H1 (cell line): ENCODE results near the gene CEP68.

Experiments used
- CHD1 ChIP-seq: IDR thresholded peaks from 2 replicates; pipeline ENCODE4 v1.6.1; 2012; ENCODE audit warnings: low read depth, low read length, improper control_type of control experiment
- EZH2 ChIP-seq: fragments of 200-600 bp; sonication (generic); IDR thresholded peaks from 2 replicates; pipeline ENCODE4 v1.7.1; 2012; ENCODE audit warnings: low read depth, mild to moderate bottlenecking, moderate library complexity, low read length, inconsistent platforms; ENCODE audit not compliant: severe bottlenecking
- JUND ChIP-seq: IDR thresholded peaks from 2 replicates; pipeline ENCODE4 v1.6.1; 2011; ENCODE audit warnings: mild to moderate bottlenecking, improper control_type of control experiment, low read length
- POLR2A ChIP-seq, 2 experiments: IDR thresholded peaks; 1 replicate in 1 of 2; 2 replicates in 1 of 2; pipeline ENCODE4 v1.6.1; 2011; ENCODE audit warnings: low read depth in 2 of 2, low read length in 2 of 2, mild to moderate bottlenecking in 2 of 2; ENCODE audit errors: control extremely low read depth in 1 of 2
- POLR2AphosphoS5 ChIP-seq: IDR thresholded peaks from 2 replicates; pipeline ENCODE4 v1.6.1; 2011; ENCODE audit warnings: low read depth, low read length
- RBBP5 ChIP-seq: IDR thresholded peaks from 2 replicates; pipeline ENCODE4 v1.7.1; 2012; ENCODE audit warnings: low read depth, mild to moderate bottlenecking, inconsistent platforms, low read length, moderate library complexity, borderline replicate concordance
- SAP30 ChIP-seq: fragments of 300-600 bp; sonication (generic); IDR thresholded peaks from 2 replicates; pipeline ENCODE4 v1.7.1; 2012; ENCODE audit warnings: low read length, moderate library complexity, mild to moderate bottlenecking, inconsistent platforms; ENCODE audit not compliant: insufficient read depth, insufficient replicate concordance
- SP1 ChIP-seq: IDR thresholded peaks from 2 replicates; pipeline ENCODE4 v1.6.1; 2011; ENCODE audit warnings: low read depth, low read length
- TCF12 ChIP-seq: IDR thresholded peaks from 2 replicates; pipeline ENCODE4 v1.6.1; 2011; ENCODE audit warnings: low read depth, mild to moderate bottlenecking, low read length
- YY1 ChIP-seq: IDR thresholded peaks from 2 replicates; pipeline ENCODE4 v1.6.1; 2011; ENCODE audit warnings: low read depth, mild to moderate bottlenecking, low read length
- TF ChIP-seq, protein P1 (sequence below), 3 experiments: IDR thresholded peaks; 1 replicate in 2 of 3; 2 replicates in 1 of 3; pipeline versions ENCODE4 v1.5.1 to v1.6.1; 2011; ENCODE audit warnings: low read length in 3 of 3, mild to moderate bottlenecking in 3 of 3, inconsistent platforms in 2 of 3, low read depth in 1 of 3, moderate library complexity in 1 of 3; ENCODE audit not compliant: insufficient read depth in 1 of 3; ENCODE audit errors: control extremely low read depth in 1 of 3

DNA sequence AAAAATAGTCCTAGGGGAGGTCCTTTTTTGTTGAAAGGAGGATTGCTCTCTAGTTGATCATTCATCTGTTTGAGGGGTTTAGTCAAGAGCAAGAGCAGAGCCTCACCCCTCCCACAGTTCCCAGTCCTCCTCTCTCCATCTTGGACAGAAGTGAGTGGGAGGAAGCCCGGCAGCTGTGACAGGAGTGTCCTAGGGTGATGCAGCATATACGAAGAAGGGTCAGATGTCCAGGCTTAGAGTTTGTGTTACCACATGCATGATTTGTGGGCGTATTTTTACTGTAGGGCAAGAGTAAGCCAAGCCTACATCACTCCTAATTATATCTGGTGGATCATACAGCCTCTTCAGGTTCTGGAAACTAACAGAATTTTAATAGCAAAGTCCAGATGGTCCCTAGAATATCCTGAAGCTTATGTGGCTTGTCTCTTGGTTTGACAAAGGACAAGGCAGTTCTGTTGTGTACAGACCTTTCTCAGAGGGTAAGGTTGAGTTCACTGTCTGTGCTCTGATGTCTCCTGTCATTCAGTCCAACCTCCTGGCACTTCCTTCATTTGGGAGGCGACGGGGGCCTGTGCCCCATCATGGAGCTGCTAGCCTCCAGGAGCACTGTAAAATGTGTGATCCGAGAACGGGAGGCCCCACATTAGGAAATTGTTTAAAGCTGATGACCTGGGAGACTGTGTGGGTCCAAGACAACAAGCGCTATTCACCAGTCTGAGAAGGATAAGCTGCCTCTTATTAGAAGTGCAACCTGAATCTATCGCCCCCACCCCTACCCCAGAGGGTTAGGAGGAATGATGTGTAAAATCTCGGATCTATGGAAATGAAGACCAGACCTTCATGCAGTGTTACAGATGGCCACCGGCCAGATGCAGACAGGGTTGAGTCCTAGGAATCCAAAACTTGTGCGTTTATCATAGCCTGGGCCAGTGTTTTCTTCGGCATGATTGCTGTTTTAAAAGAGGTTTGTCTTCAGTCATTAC, 6.9 kb downstream of the CEP68 start:
- TF ChIP-seq SAP30 = no peak
- TF ChIP-seq JUND = no peak
- TF ChIP-seq RBBP5 = no peak
- TF ChIP-seq TCF12 = no peak
- no peak for TF ChIP-seq YY1
- TF ChIP-seq POLR2A (IDR thresholded peaks at IDR 0.05; ENCODE audit: control extremely low read depth in 1 of 2, low read depth in 2 of 2, low read length in 2 of 2) = no peak
- no peak for TF ChIP-seq EZH2
- TF ChIP-seq POLR2AphosphoS5 = no peak
- TF ChIP-seq, protein P1, sequence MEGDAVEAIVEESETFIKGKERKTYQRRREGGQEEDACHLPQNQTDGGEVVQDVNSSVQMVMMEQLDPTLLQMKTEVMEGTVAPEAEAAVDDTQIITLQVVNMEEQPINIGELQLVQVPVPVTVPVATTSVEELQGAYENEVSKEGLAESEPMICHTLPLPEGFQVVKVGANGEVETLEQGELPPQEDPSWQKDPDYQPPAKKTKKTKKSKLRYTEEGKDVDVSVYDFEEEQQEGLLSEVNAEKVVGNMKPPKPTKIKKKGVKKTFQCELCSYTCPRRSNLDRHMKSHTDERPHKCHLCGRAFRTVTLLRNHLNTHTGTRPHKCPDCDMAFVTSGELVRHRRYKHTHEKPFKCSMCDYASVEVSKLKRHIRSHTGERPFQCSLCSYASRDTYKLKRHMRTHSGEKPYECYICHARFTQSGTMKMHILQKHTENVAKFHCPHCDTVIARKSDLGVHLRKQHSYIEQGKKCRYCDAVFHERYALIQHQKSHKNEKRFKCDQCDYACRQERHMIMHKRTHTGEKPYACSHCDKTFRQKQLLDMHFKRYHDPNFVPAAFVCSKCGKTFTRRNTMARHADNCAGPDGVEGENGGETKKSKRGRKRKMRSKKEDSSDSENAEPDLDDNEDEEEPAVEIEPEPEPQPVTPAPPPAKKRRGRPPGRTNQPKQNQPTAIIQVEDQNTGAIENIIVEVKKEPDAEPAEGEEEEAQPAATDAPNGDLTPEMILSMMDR (IDR thresholded peaks at IDR 0.05; ENCODE audit: control extremely low read depth in 1 of 3, insufficient read depth in 1 of 3, low read depth in 1 of 3, low read length in 3 of 3) = no peak
- no peak for TF ChIP-seq CHD1
- no peak for TF ChIP-seq SP1
